SH-SY5Y (cell line): ENCODE measurements around the gene PCDHGA9.

Source experiments
- GATA2 ChIP-seq: IDR thresholded peaks from 2 replicates; pipeline ENCODE4 v1.6.1; 2011; ENCODE audit warnings: mild to moderate bottlenecking, low read depth, low read length
- GATA3 ChIP-seq: IDR thresholded peaks from 2 replicates; pipeline ENCODE4 v1.6.1; 2011; ENCODE audit warnings: low read depth, mild to moderate bottlenecking, low read length, moderate library complexity

GRCh38 chr5:141359790-141360426, 42.7 kb upstream of the PCDHGA9 start, which contains the start of gene PCDHGB2:
- TF ChIP-seq GATA3 (no peak), GATA2 (no peak)
